Renal cortex interstitium (tissue), 11 donors: ENCODE data around the gene DCBLD1. TPM values are rescaled to one million over a fixed set of nuclear protein-coding genes. Genes with fewer than 3 reads are reported as not detected.
"Not testable (repeated sequence)": the region's sequence is repeated elsewhere in the genome, so short reads cannot be mapped to it uniquely, and the experiment has no call there.

Source experiments
- DNase-seq, 11 donors: peaks; one replicate each; pipeline ENCODE4 v3.0.0-alpha.2; 2013; ENCODE audit warnings: low read depth in 9 of 11, low spot score in 4 of 11; ENCODE audit errors: extremely low read depth in 1 of 11
- polyA plus RNA-seq, 3 donors: library from polyadenylated mRNA; unstranded; fragments of 120-200 nt; gene quantifications; one replicate each; pipeline ENCODE4 v1.2.1, GENCODE V29; 2013; ENCODE audit not compliant: insufficient read length in 3 of 3

DCBLD1 gene
- polyA plus RNA-seq, 3 donors: 11.1 to 12.8 (median 11.4) TPM

DNA sequence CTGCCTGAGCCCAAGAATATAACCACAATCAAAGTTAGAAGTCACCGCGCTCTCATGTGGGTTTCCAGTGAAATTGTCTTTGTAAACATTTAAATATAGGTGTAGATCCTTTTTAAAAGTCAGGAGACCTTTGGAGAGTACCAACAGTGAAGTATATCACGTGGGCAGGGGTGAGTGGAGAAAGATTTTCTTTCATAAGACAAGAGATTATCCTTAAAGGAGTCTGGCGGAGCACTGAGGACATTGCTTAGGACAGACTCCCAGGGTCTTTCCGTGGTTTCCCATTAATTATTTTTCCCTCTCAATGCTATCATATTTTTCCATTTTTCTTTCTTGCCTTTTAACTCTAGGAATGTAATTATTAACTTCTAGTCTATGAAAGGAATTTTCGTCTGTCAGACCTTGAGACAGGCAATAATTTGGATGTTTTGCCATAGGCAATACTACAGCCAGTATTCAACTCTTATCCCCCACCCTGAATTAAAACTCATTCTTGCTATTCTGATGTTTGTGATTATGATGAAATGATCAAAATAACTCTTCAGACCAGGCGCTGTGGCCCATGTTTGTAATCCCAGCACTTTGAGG is 31.4 kb downstream of the DCBLD1 start:
- no peak for DNase-seq

DNA sequence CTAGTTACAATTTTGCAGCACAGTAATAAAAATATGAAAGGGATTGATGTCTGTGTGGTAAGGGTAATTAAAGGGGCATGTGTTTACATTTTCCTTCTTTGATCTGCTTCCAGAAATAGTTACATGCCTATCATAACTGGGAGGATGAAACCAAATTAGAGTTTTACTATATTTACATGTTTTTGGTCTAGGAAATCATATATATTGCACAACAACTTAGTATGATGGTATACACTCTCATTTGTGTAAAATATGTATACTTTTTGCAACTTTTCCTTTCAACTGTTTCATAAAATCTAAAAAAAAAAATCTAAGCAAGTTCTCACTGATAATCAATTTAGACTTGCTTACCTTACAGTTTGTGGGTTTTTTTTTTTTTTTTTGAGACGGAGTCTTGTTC is 32.2 kb downstream of the DCBLD1 start:
- DNase-seq: no peak

DNA sequence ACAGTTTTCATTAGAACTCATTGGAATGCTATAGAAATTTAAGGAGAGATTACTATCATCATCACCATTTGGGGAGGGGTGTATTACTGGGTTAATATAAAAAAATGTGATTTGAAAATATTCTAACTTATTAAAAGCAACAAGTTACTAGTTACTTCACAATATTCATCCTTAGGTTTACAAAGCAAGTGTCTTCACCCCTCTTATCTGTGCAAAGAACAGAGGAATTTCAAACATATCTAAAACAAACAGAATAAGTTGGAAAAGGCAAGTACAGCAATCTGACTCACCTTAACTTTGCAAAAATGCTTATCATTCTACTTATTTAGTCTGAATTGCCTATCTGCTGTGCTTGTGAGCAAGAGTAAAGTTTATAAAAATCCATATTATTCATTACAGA is 32.9 kb downstream of the DCBLD1 start:
- no peak for DNase-seq

DNA sequence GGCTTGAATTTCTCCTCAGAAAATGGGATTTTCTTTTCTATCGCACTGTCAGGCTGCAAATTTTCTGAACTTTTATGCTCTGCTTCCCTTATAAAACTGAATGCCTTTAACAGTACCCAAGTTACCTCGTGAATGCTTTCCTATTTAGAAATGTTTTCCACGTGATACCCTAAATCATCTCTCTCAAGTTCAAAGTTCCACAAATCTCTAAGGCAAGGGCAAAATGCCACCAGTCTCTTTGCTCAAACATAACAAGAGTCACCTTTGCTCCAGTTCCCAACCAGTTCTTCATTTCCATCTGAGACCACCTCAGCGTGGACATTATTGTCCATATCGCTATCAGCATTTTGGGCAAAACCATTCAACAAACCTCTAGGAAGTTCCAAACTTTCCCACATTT is 35.5 kb downstream of the DCBLD1 start:
- not testable (repeated sequence) for DNase-seq

DNA sequence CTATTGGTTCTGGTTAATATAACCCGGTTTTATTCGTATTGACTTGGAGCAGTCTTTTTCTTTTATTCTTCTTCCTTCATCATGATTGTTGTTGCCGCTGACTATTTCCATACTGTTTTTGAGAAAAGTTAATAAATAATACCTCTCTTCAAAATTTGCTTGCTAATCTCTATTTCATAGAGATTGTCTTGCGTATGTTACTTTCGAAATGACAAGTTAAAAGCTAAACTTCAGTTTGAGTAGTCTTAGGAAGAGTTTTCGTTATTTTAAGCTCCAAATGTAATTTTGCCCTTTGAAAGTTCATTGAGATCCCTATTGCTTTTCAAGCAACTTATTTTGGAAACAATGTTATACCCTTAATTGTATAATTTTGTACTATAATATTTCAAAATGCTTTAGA is 36.4 kb downstream of the DCBLD1 start:
- no peak for DNase-seq

DNA sequence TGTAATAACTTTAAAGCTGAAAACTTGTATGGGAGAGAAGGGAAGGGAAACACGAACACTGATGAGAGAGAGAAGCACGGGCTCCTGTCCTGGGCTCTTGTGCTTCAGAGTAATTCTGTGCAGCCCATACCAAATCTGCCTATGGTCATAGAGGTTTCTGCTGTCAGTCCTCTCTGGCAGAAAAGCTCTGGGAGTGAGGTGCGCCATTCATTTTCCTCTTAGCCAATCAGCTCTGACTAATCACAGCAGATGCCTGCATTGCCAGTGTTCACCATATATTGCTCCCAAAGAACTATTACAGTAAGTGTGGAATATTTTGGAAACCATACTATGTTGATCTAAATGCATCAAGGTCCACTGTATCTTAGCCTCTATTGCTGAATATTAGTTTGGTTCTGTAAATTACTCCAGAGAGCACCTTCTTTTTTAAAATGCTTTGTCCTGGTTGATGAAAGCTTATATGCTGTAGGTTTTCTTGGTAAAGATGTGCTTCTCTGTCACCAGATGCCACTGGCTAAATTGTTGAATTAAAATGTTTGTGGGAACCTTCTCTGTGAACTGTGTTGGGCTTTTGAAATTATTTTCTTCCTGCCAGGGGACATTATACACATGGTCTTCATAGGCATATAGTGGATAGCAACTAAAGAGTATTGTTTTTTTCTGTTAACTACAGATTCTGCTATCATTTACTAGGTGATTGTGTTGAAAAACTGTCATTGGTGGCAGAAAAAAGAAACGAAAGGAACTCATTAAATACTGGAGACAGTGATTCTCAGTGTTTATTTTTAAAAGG is 38.3 kb downstream of the DCBLD1 start:
- no peak for DNase-seq

DNA sequence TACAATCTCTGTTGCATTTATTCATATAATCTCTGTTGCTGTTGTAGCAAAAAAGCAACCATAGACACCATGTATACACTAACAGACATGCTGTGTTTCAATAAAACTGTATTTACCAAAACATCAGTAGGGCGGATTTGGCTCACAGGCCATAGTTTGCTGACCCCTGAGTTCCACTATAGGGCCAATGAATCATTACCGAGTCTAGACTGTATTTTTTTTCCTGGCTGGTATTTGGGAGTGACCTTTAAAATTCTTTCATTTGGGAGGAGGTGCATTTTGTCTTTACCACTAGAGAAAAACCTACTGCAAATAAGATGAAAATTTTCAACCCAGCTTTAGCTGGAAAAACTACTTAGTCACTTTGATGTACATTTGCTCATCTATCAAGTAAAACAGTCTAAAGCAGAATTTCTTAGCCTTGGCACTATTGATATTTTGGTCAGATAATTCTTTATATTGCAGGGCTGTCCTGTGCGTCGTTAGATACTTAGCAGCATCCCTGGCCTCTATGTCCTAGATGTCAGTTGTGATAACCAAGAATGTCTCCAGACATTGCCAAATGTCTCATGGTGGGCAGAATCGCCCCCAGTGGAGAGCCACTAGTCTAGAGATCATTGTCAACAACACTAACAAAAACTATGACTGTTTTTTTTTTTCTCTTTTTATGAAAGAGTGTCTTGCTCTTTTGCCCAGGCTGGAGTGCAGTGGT is 39.5 kb downstream of the DCBLD1 start:
- DNase-seq: no peak

DNA sequence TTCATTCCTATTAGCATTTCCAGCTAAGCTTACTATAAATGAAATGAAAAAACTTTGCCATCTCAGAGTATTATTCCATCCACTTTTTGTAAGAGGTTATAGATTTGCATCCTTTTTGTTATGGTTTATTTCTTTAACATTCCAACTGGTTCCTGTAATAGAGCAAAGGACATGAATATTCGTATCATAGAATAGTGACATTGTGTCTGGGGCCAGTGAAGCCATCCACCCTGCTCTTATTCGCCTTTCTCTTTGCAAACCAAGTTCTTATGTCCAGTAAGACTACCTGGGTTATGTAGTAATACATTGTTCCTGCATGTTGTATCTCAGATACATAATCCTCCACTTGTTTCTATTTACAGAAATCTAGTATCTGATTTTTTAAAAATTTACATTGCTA is 43.1 kb downstream of the DCBLD1 start:
- DNase-seq: no peak

DNA sequence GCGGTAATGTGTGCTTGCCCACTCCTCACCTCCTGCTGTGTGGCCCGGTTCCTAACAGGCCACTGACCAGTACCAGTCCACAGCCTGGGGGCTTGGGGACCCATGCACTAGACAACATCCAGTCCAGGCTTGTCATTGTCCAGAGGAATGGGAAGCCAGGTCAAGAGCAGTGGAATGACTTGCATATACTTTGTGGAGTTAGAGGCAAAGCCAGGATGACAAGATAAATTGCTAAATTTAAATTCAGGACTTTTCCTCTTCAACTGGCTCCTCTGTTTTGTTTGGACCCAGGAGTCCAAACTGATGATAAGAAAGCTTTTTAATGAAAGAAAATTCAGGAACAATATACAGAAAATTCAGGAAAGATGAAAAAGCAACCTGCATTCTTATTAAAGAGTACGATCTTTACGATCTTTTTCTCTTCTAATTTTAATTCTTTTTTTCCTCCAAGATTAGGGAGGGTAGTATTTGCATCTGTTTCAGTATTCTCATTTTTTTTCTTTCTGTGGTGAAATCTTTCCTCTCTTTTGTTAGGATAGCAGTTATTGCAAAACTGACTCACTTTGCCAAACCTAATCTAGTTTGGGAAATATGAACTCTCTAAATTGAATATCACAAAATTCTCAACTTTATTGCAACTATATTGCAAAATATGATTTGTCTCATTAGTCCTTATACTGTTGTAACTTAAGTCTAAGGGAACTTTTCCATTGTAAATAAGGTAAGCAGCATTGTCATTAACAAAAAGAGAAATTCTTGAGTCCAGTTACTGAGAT is 48.2 kb downstream of the DCBLD1 start:
- DNase-seq: no peak

DNA sequence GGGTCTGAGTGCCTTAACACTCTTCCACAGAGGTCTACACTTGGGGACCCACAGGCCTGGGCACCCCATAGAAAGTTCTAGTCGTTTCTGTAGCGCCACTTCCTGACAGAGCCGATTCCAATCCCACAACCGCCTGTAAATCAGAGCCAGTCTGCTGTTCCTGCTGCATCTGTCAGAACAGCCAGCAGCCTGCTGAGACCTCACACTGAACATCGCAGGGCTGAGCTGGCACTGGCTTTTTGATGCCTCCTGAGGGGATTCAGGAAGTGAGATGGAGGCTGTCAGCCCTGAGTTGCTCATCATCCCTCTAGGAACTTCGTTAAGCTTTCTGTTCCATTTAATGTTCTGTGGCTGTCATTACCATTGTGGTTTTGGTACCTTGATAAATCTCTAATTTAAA is 48.9 kb downstream of the DCBLD1 start:
- DNase-seq: no peak

DNA sequence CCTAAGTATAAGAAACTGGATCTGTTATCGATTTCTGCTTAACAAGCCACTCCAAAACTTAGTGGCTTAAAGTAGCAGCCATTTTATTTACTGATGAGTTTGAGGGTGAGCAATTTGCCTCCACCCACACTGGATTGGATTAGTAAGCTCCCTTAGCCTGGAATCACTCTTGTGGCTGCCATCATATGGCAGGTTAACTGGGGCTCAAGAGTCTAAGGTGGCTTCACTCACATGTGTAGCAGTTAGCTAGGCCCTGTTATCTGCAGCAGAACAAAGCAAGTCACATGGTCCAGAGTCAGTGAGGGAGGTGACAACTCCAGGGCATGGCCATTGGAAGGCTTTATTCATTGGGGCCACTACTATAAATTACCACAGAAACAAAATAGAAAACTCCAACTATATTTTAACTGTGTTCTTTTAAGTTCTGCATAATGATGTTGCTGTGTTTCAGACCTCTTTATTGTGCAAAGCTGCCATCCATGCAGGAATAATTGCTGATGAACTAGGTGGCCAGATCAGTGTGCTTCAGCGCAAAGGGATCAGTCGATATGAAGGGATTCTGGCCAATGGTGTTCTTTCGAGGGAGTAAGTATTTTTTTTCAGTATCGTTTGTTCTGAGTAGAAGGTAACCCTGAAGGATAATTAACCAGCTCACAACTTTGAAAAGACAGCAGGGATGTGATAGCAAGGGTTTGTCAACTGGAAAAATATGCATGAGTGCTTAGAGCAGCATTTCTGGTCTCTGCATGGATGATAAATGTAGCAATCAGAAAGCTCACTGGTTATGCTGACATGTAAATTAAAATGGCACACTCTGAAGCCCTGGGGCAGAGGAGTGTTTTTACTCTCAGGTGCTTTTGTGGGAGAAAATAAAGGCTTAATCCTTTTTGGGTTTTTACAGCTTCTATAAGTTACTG is 49.6 kb downstream of the DCBLD1 start:
- DNase-seq: no peak

DNA sequence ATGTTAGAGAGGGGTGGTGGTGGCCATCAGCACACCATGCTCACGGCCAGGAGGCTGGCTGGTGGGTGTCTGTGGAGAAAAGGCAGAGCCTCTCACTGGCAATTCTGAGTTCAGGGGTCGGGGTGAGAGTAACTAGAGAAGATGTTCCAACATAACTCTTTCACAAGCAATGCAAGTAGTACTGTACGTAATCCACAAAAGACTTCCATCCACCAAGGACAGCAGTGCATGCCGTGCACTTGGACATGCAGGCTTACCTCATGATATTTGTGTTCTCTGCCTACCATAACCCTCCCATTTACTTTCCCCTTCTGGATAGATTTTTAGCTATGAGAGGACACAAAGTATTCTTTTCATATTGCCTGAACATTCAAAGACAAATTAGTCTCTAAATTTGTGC is 51.3 kb downstream of the DCBLD1 start:
- DNase-seq: no peak

DNA sequence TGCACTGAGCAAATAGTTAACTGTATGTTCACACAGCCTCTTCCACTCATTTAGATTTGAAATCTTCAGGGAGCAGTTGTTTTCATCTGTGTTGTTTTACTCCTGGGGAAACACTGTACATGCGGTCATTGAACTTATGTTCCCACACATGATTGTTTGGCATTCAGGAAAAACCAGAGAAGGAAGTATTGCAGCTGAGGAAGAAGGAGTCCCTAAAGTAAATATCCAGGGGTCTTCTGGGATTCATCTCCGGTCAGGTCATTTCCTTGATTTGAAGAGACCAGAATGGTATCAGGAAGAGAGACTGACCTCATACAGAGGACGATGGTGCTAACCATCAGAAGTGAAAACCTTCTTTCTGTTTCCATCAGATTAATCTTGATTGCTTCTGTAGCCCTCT is 52.5 kb downstream of the DCBLD1 start:
- DNase-seq: no peak

DNA sequence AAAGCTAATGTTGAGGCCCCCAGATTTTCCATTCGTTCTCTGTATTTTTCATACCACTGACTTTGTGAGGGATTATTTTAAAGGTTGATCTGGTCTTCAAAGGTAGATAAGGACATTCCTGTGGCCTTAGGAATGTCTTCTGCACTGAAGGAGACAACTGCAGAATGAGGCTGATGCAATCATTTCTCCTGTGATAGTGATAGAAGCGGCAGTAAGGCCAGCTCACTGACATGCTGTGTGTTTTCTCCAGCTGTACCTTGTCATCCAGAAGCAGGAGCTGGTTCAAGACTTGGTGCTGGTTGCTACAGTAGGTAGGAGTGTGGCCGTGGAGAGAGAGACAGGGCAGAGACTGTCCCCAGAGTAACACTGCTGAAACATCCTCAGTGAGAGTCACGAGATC is 53.8 kb downstream of the DCBLD1 start:
- DNase-seq: no peak

DNA sequence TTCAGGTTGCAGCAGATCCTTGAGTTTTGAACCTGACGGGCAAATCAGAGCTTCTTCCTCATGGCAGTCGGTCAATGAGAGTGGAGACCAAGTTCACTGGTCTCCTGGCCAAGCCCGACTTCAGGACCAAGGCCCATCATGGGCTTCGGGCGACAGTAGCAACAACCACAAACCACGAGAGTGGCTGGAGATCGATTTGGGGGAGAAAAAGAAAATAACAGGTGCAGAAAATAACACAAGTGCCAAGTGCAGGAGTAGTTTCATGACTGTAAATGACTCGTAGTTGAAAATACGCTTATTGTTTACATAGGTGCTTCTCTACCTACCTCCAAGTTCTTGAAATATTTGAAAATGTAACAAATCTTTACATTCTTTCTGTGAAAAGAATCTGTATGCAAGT is 56.1 kb downstream of the DCBLD1 start:
- no peak for DNase-seq

DNA sequence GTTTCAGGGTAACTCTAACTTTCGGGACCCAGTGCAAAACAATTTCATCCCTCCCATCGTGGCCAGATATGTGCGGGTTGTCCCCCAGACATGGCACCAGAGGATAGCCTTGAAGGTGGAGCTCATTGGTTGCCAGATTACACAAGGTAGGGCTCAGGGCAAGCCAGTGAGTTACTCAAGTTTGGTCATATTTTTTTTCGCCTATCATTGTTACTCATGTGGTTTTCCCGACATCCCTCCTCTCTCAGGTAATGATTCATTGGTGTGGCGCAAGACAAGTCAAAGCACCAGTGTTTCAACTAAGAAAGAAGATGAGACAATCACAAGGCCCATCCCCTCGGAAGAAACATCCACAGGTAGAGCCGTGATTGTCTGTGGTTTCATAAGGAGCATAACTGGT is 58.2 kb downstream of the DCBLD1 start:
- no peak for DNase-seq

DNA sequence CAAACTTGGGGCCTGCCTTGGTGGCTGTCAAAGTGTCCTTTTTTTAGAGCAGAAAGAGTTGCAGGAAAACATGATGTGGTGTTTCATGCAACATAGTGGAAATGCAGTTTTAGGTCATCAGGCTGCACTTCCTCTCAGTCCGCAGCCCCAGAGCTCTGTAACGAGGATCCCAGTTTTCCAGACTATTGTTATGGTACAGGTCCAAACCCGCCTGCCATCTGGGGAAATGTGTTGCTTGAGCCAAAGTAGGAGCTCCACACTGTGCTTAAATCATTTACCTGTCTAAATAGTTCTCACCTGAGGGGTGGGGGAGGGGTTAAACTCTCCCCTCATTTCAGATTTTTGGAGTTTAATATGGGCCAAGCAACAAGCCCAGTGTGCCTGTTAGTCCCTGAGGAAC is 60.0 kb downstream of the DCBLD1 start:
- DNase-seq: no peak

DNA sequence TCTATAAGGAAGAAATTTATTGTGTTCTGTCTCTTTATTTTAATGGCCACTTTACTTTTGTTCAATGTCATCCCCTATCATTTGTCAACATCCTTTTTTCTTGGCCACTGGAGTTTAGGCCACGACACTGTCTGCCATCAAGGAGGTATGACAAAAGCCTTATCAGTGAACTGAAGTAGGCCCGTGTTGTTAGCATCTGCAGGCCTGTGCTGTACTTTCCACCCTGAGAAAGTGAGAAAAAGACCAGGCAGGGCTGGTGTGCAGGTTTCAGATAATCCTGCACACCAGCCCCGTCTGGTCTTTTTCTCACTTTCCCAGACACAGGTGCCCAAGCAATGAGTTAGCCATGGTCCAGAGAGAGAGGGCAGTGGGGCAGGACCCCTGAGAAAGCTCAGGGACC is 62.2 kb downstream of the DCBLD1 start:
- DNase-seq: no peak

DNA sequence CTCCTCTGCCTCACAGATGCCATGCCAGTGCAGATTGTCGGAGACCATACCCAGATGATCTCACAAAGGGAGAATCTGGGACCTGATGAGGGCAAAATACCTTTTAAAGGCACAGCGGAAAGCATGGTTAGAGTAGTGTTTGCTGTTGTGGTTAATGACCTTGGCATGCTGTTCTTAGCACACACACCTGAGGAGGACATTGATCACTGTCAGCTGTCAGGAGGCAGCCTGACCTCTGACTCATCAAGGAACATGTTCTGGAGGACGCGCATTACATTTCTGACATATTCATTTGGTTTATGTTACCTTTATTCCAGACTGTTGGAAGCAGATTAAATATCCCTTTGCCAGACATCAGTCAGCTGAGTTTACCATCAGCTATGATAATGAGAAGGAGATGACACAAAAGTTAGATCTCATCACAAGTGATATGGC is 62.7 kb downstream of the DCBLD1 start:
- DNase-seq: no peak
